Esophagus muscularis mucosa (tissue), 3 donors: ENCODE measurements around the gene ABCD3.

Experiments
- CTCF ChIP-seq, 3 experiments: fragments of 200-600 bp in 2 of 3; fragments of 450-650 bp in 1 of 3; sonication (generic) in 2 of 3; IDR thresholded peaks; one replicate each; pipeline ENCODE4 v1.5.1; 2017 to 2019; ENCODE audit warnings: antibody characterized with exemption in 3 of 3, mild to moderate bottlenecking in 2 of 3, moderate library complexity in 1 of 3
- POLR2A ChIP-seq: fragments of 450-650 bp; IDR thresholded peaks from one replicate; pipeline ENCODE4 v1.6.1; 2017; ENCODE audit warnings: antibody characterized with exemption, moderate library complexity, mild to moderate bottlenecking, low read depth
- POLR2AphosphoS5 ChIP-seq, 2 donors: sonication (generic); formaldehyde crosslinking; IDR thresholded peaks; one replicate each; pipeline ENCODE4 v1.6.1; 2017; ENCODE audit warnings: antibody characterized with exemption in 2 of 2

GRCh38 chr1:94501935-94502334, 83.7 kb downstream of the ABCD3 start:
- TF ChIP-seq CTCF (IDR thresholded peaks at IDR 0.05): no peak
- no peak for TF ChIP-seq POLR2A
- TF ChIP-seq POLR2AphosphoS5 (IDR thresholded peaks at IDR 0.05): no peak
